Urinary bladder (tissue), 4 donors: ENCODE measurements around the gene MAJIN. TPM values are rescaled to one million over a fixed set of nuclear protein-coding genes. Genes with fewer than 3 reads are reported as not detected.

Experiments used
- DNase-seq: peaks from one replicate; pipeline ENCODE4 v3.0.0-alpha.2; 2015; ENCODE audit errors: extremely low spot score
- H3K27ac ChIP-seq: one replicate; pipeline ENCODE4 v1.5.1; 2013; ENCODE audit warnings: low read depth, mild to moderate bottlenecking, moderate library complexity
- H3K36me3 ChIP-seq: one replicate; pipeline ENCODE4 v1.6.1; 2013; ENCODE audit warnings: mild to moderate bottlenecking, moderate library complexity; ENCODE audit not compliant: insufficient read depth
- H3K4me1 ChIP-seq: one replicate; pipeline ENCODE4 v1.6.1; 2013; ENCODE audit warnings: mild to moderate bottlenecking, moderate library complexity; ENCODE audit not compliant: insufficient read depth
- H3K4me3 ChIP-seq: one replicate; pipeline ENCODE4 v1.5.1; 2013; ENCODE audit warnings: low read depth, low read length
- WGBS: extraction: QIAGEN DNeasy Blood & Tissue Kit; methylation state at CpG from one replicate; pipeline ENCODE4 v1.1.7; 2013; 5-methylcytosine and 5-hydroxymethylcytosine counted together
- polyA plus RNA-seq: library from polyadenylated mRNA; stranded (reverse); fragments of 200-250 nt; gene quantifications from one replicate; pipeline ENCODE4 v1.2.3, GENCODE V29; 2013
- total RNA-seq: library from RNA; depleted of rRNA; stranded (reverse); fragments of >200 nt; gene quantifications from one replicate; pipeline ENCODE4 v1.2.3, GENCODE V29; 2014
- donor health status: healthy with polysubstance abuse.
- donor health status: healthy.

MAJIN gene
- total and polyA plus RNA-seq, 2 donors: not detected

- Histone ChIP-seq H3K4me1 (no peaks in the 10 kb centered on the region), H3K4me3 (no peak overlapping the region), H3K27ac (no peak overlapping the region), H3K36me3 (no peaks in the 10 kb centered on the region)
- WGBS: 84% methylated on average over 12 of the region's 12 CpGs
- DNase-seq: no peak
These were observed 38.5 kb downstream of the MAJIN start for GRCh38 chr11:64933213-64933934.

- Histone ChIP-seq H3K36me3 (no peaks in the 10 kb centered on the region), H3K4me1 (no peaks in the 10 kb centered on the region), H3K4me3 (no peak overlapping the region), H3K27ac (no peak overlapping the region)
- no peak for DNase-seq
- 96% methylated on average over 5 of the region's 5 CpGs for WGBS
These were observed 39.6 kb downstream of the MAJIN start for GRCh38 chr11:64932324-64932723.

- Histone ChIP-seq H3K36me3 (no peaks in the 10 kb centered on the region), H3K4me3 (no peak overlapping the region), H3K27ac (no peak overlapping the region), H3K4me1 (no peaks in the 10 kb centered on the region)
- no peak for DNase-seq
- 97% methylated on average over 7 of the region's 7 CpGs for WGBS
These were observed 40.6 kb downstream of the MAJIN start for GRCh38 chr11:64931290-64931689.

GRCh38 chr11:64930340-64930739 lies 41.6 kb downstream of the MAJIN start:
- DNase-seq: no peak
- no peaks in the 10 kb centered on the region for H3K36me3 ChIP-seq
- no peak overlapping the region for H3K27ac ChIP-seq
- no peak overlapping the region for H3K4me3 ChIP-seq
- H3K4me1 ChIP-seq: no peaks in the 10 kb centered on the region
- WGBS: 89% methylated on average over 6 of the region's 6 CpGs

GRCh38 chr11:64929625-64930024 lies 42.3 kb downstream of the MAJIN start:
- Histone ChIP-seq H3K27ac (no peak overlapping the region), H3K4me1 (no peaks in the 10 kb centered on the region), H3K4me3 (no peak overlapping the region), H3K36me3 (no peaks in the 10 kb centered on the region)
- DNase-seq: no peak
- WGBS: 94% methylated on average over 7 of the region's 7 CpGs

GRCh38 chr11:64928957-64929356 lies 43.0 kb downstream of the MAJIN start:
- WGBS: 97% methylated on average over 2 of the region's 2 CpGs
- H3K4me3 ChIP-seq: no peak overlapping the region
- no peaks in the 10 kb centered on the region for H3K4me1 ChIP-seq
- no peaks in the 10 kb centered on the region for H3K36me3 ChIP-seq
- no peak overlapping the region for H3K27ac ChIP-seq
- DNase-seq: no peak

GRCh38 chr11:64926689-64927088 lies 45.2 kb downstream of the MAJIN start:
- no peaks in the 10 kb centered on the region for H3K4me1 ChIP-seq
- WGBS: 86% methylated on average over 22 of the region's 22 CpGs
- no peaks in the 10 kb centered on the region for H3K36me3 ChIP-seq
- no peak overlapping the region for H3K27ac ChIP-seq
- H3K4me3 ChIP-seq: no peak overlapping the region
- no peak for DNase-seq

- Histone ChIP-seq H3K4me3 (peak overlapping the region; percentile 89), H3K4me1 (no peaks in the 10 kb centered on the region), H3K36me3 (no peaks in the 10 kb centered on the region), H3K27ac (no peak overlapping the region)
- DNase-seq: no peak
- 63% methylated on average over 24 of the region's 24 CpGs for WGBS
These were observed 46.1 kb downstream of the MAJIN start for GRCh38 chr11:64925536-64926436.

GRCh38 chr11:64924910-64925284 lies 47.0 kb downstream of the MAJIN start:
- no peaks in the 10 kb centered on the region for H3K4me1 ChIP-seq
- no peak for DNase-seq
- no peaks in the 10 kb centered on the region for H3K36me3 ChIP-seq
- H3K27ac ChIP-seq: peak overlapping the region; percentile 27
- H3K4me3 ChIP-seq: peak overlapping the region; percentile 89
- WGBS: under 1% methylated on average over 24 of the region's 24 CpGs

GRCh38 chr11:64923944-64924909 lies 47.7 kb downstream of the MAJIN start, which contains the start of gene PPP2R5B:
TSS of gene PPP2R5B (plus strand) at chr11:64924689. CDS start at chr11:64925735, 1,046 bp downstream.
- Histone ChIP-seq H3K36me3 (no peaks in the 10 kb centered on the region), H3K4me3 (peak within 1 kb of the TSS; percentile 89), H3K4me1 (no peaks in the 10 kb centered on the region), H3K27ac (peak within 1 kb of the TSS; percentile 91)
- peak; percentile 89 for DNase-seq
- WGBS: under 1% methylated on average over 47 of the region's 47 CpGs

- Histone ChIP-seq H3K27ac (no peak overlapping the region), H3K4me1 (no peaks in the 10 kb centered on the region), H3K36me3 (no peaks in the 10 kb centered on the region), H3K4me3 (no peak overlapping the region)
- WGBS: 89% methylated on average over 11 of the region's 11 CpGs
- no peak for DNase-seq
These were observed 48.7 kb downstream of the MAJIN start for GRCh38 chr11:64923151-64923661.

- Histone ChIP-seq H3K4me1 (no peaks in the 10 kb centered on the region), H3K27ac (no peak overlapping the region), H3K4me3 (no peak overlapping the region), H3K36me3 (no peaks in the 10 kb centered on the region)
- no peak for DNase-seq
- 50% methylated on average over 3 of the region's 3 CpGs for WGBS
These were observed 50.5 kb downstream of the MAJIN start for GRCh38 chr11:64921384-64921783.

- 83% methylated on average over 2 of the region's 2 CpGs for WGBS
- DNase-seq: no peak
- no peak overlapping the region for H3K4me3 ChIP-seq
- no peak overlapping the region for H3K27ac ChIP-seq
- no peaks in the 10 kb centered on the region for H3K4me1 ChIP-seq
- no peaks in the 10 kb centered on the region for H3K36me3 ChIP-seq
These were observed 51.8 kb downstream of the MAJIN start for GRCh38 chr11:64920124-64920523.
